Endodermal cell (in vitro differentiated cells): ENCODE data around the gene RPL27. TPM values are rescaled to one million over a fixed set of nuclear protein-coding genes. Genes with fewer than 3 reads are reported as not detected.

Experiments
- DNase-seq: peaks from one replicate; pipeline ENCODE4 v3.0.0-alpha.2; 2017
- H3K27ac ChIP-seq: 2 replicates; pipeline ENCODE4 v1.5.1; 2013; ENCODE audit warnings: mild to moderate bottlenecking, low read depth, low read length, moderate library complexity
- H3K27me3 ChIP-seq: 2 replicates; pipeline ENCODE4 v1.6.1; 2013; ENCODE audit warnings: mild to moderate bottlenecking, low read length, moderate library complexity; ENCODE audit not compliant: insufficient read depth, control insufficient read depth, poor library complexity, severe bottlenecking
- H3K36me3 ChIP-seq: 2 replicates; pipeline ENCODE4 v1.7.0; 2013; ENCODE audit warnings: mild to moderate bottlenecking, low read length, moderate library complexity; ENCODE audit not compliant: control insufficient read depth, insufficient read depth
- H3K4me1 ChIP-seq: one replicate; pipeline ENCODE4 v1.7.0; 2013; ENCODE audit warnings: low read length; ENCODE audit not compliant: control insufficient read depth, insufficient read depth
- H3K4me3 ChIP-seq: 2 replicates; pipeline ENCODE4 v1.5.1; 2013; ENCODE audit warnings: mild to moderate bottlenecking, low read length, moderate library complexity
- H3K9ac ChIP-seq: 2 replicates; pipeline ENCODE4 v1.6.1; 2013; ENCODE audit warnings: mild to moderate bottlenecking, low read length, moderate library complexity; ENCODE audit not compliant: poor library complexity, severe bottlenecking; ENCODE audit errors: extremely low read depth
- H3K9me3 ChIP-seq: 2 replicates; pipeline ENCODE4 v1.6.1; 2013; ENCODE audit warnings: mild to moderate bottlenecking, low read length, moderate library complexity; ENCODE audit not compliant: control insufficient read depth
- H3K27ac Mint-ChIP-seq: 2 replicates; pipeline ENCODE4 v1.8.0; 2020; ENCODE audit warnings: mixed read lengths
- H3K27me3 Mint-ChIP-seq: 2 replicates; pipeline ENCODE4 v1.8.0; 2021; ENCODE audit warnings: mild to moderate bottlenecking, mixed read lengths; ENCODE audit not compliant: insufficient read depth
- H3K36me3 Mint-ChIP-seq: 2 replicates; pipeline ENCODE4 v1.8.0; 2020; ENCODE audit warnings: low read depth, mixed read lengths
- H3K4me1 Mint-ChIP-seq: 2 replicates; pipeline ENCODE4 v1.8.0; 2020; ENCODE audit warnings: mixed read lengths
- H3K4me3 Mint-ChIP-seq: 2 replicates; pipeline ENCODE4 v1.8.0; 2020; ENCODE audit warnings: mild to moderate bottlenecking, moderate library complexity, mixed read lengths
- H3K9me3 Mint-ChIP-seq: 2 replicates; pipeline ENCODE4 v1.8.0; 2020; ENCODE audit warnings: mild to moderate bottlenecking, mixed read lengths
- CTCF ChIP-seq: fragments of 200-600 bp; sonication (generic); conservative IDR thresholded peaks from 2 replicates; pipeline ENCODE4 v1.5.0; 2021; ENCODE audit warnings: antibody characterized with exemption, mild to moderate bottlenecking
- WGBS, 2 experiments: methylation state at CpG; one replicate each; pipeline versions ENCODE4 v1.1.5 to v1.1.7; 2013; ENCODE audit warnings: missing lambda C conversion rate in 2 of 2, mixed read lengths in 1 of 2; ENCODE audit not compliant: insufficient coverage in 1 of 2, insufficient read length in 1 of 2; 5-methylcytosine and 5-hydroxymethylcytosine counted together
- total RNA-seq, 2 donors: library from RNA; stranded (reverse); fragmentation: NEBNext Ultra II Directional in 1 of 2; extraction: Animal tissue kit (Norgen Biotek cat#: 25700) in 1 of 2; gene quantifications; 2 replicates in 1 of 2; 3 replicates in 1 of 2; pipeline ENCODE4 v1.2.1, GENCODE V29; 2021

RPL27 gene
- total RNA-seq, 2 donors from 2014 or later: 1,077 to 1,196 TPM

GRCh38 chr17:43040655-43041054 is 42.4 kb downstream of the RPL27 start:
- Mint-ChIP-seq H3K27ac (peak overlapping the region; percentile 46), H3K4me1 (peaks cover 56% of the 10 kb centered on the region), H3K9me3 (no peaks in the 10 kb centered on the region), H3K4me3 (no peak overlapping the region), H3K27me3 (no peaks in the 10 kb centered on the region), H3K36me3 (peaks cover 7% of the 10 kb centered on the region)
- no peak for DNase-seq
- Histone ChIP-seq H3K9ac (no peak overlapping the region), H3K4me3 (no peak overlapping the region), H3K27ac (peak overlapping the region; percentile 62), H3K4me1 (peaks cover 21% of the 10 kb centered on the region), H3K36me3 (no peaks in the 10 kb centered on the region), H3K9me3 (no peaks in the 10 kb centered on the region), H3K27me3 (no peaks in the 10 kb centered on the region)
- TF ChIP-seq CTCF: no peak
- 80% methylated on average over 2 of the region's 2 CpGs; no CpG with 5 or more reads in 1 of the 2 experiments for WGBS, 2 experiments

- Mint-ChIP-seq H3K9me3 (no peaks in the 10 kb centered on the region), H3K4me3 (no peak overlapping the region), H3K27me3 (no peaks in the 10 kb centered on the region), H3K27ac (peak overlapping the region; percentile 91), H3K4me1 (peaks cover 46% of the 10 kb centered on the region), H3K36me3 (peaks cover 10% of the 10 kb centered on the region)
- Histone ChIP-seq H3K36me3 (peaks cover 6% of the 10 kb centered on the region), H3K4me1 (peaks cover 14% of the 10 kb centered on the region), H3K4me3 (peak overlapping the region; percentile 6), H3K27ac (peak overlapping the region; percentile 58), H3K9me3 (no peaks in the 10 kb centered on the region), H3K9ac (peak overlapping the region; percentile 8), H3K27me3 (no peaks in the 10 kb centered on the region)
- 57% methylated on average over 3 to 5 of the region's 5 CpGs for WGBS, 2 experiments
- TF ChIP-seq CTCF: no peak
- peak; percentile 72 for DNase-seq
Measured at GRCh38 chr17:43042025-43042628, 43.9 kb downstream of the RPL27 start.

DNA sequence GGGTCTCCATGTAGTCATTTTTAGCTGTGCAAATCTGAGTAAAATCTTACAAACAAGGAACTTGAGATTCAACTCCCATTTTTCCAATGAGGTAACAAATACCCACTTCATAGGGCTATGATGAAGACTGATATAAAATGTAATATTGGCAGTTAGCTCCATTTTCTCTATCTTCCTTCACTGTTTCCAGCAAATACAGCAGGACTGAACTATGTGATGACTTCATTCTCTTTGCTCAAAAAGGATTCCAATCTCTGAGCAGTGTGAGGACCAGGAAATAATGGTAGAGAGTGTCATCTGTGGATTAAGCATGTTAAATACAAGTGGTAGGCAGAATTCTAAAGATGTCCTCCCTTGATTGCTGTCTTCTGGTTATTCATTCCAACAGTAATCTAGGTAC is 45.1 kb downstream of the RPL27 start:
- H3K9me3 Mint-ChIP-seq: no peaks in the 10 kb centered on the region
- Histone ChIP-seq H3K27me3 (no peaks in the 10 kb centered on the region), H3K4me3 (no peak overlapping the region), H3K27ac (no peak overlapping the region), H3K4me1 (peaks cover 14% of the 10 kb centered on the region), H3K36me3 (peaks cover 11% of the 10 kb centered on the region), H3K9me3 (no peaks in the 10 kb centered on the region), H3K9ac (no peak overlapping the region)
- peak overlapping the region; percentile 75 for H3K27ac Mint-ChIP-seq
- H3K36me3 Mint-ChIP-seq: peaks cover 15% of the 10 kb centered on the region
- TF ChIP-seq CTCF: no peak
- H3K4me3 Mint-ChIP-seq: no peak overlapping the region
- H3K27me3 Mint-ChIP-seq: no peaks in the 10 kb centered on the region
- H3K4me1 Mint-ChIP-seq: peaks cover 44% of the 10 kb centered on the region
- DNase-seq: no peak
